GM21737 (cell line): ENCODE results near the gene LMOD3.

Experiments
- ATAC-seq: cut with Tn5 transposase; IDR thresholded peaks from one replicate; pipeline ENCODE4 v1.9.1; 2021; ENCODE audit warnings: mild to moderate bottlenecking, moderate library complexity; ENCODE audit not compliant: unreplicated experiment

The LMOD3 gene

DNA sequence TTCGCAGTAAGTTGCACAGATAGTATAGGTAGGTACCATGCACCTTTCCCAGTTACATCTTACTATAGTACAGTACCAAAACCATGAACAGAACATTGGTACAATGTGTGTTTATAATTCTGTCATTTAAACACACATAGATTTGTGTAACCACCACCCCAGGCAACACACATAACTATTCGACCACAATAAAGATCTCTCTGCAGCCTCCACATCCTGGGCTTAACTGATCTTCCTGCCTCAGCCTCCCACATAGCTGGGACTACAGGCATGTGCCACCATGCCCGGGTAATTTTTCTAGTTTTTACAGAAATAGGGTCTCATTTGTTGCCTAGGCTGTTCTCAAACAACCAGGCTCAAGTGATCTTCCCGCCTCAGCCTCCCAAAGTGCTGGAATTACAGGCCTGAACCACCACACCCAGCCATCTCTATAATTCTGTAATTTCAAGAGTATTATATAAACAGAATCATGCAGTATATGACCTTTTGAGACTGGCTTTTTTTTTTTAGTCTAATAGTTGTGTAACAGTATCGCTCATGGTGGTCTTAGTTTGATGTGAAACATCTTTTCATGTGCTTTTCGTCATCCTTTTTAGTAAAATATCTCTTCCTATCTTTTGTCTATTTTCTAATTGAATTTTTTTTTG lies 57.0 kb downstream of the LMOD3 start:
- no peak for ATAC-seq

GRCh38 chr3:69063636-69064035 lies 58.8 kb downstream of the LMOD3 start:
- ATAC-seq = no peak

GRCh38 chr3:69059688-69060087 lies 62.7 kb downstream of the LMOD3 start:
- no peak for ATAC-seq

- no peak for ATAC-seq
Measured at GRCh38 chr3:69058947-69059224, 63.5 kb downstream of the LMOD3 start.

DNA sequence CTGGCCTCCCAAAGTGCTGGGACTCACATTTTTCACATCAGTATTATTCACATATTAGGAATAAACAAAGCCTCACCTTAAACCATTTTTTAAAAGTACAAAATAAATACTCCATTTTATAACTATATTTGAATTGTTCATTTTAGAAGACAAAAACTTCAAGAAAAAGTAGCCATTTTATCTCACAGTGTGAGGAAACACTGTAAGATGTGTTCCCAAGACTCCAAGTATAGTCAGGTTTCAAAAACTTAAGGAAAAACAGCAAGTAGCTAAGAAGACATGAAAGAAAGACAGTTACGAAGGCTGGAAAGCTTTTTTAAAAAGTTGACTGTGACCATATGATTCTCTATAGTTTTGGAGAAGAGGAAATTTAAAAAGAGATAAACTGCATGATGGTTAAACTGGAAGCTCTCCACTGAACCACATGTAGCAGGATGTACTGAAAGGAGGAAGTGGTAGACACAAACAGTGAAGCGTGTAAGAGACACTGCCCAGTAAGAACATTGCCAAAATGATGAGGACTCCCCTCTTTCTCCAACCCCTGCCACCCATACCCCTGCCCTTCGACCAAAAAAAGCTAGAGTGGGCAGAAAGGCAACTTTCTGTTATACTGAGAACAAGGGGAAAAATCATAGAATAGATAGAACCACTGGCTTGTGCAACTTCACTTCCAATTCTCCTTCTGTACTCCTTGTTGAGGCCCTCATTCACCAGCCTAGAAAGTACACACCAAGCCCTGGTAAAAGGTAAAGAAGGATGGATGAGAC lies 64.0 kb downstream of the LMOD3 start:
- peak; percentile 90 for ATAC-seq
